GM23338 (cell line): ENCODE results near the gene DIP2C. TPM values are rescaled to one million over a fixed set of nuclear protein-coding genes. Genes with fewer than 3 reads are reported as not detected.

Experiments
- NANOG ChIP-seq: IDR thresholded peaks from 2 replicates; pipeline ENCODE4 v1.6.1; 2016; ENCODE audit warnings: antibody characterized with exemption, borderline replicate concordance
- REST ChIP-seq: IDR thresholded peaks from one replicate; pipeline ENCODE4 v1.6.1; 2018; ENCODE audit warnings: antibody characterized with exemption; ENCODE audit not compliant: unreplicated experiment
- polyA plus RNA-seq: library from polyadenylated mRNA; unstranded; fragments of >200 nt; fragmentation: Nextera tagmentation; extraction: Ambion mirVana; gene quantifications from 2 replicates; pipeline ENCODE4 v1.2.1, GENCODE V29; 2016
- total RNA-seq: library from RNA; depleted of rRNA; stranded (reverse); fragments of >200 nt; shearing (Covaris generic); gene quantifications from 2 replicates; pipeline ENCODE4 v1.2.3, GENCODE V29; 2014
- TF ChIP-seq, protein P1 (sequence below): fragments of 250-450 bp; sonication (Bioruptor Pico); IDR thresholded peaks from 2 replicates; pipeline ENCODE4 v1.5.0; 2020; ENCODE audit warnings: mild to moderate bottlenecking, moderate library complexity
- TF ChIP-seq, protein P2 (sequence below), 2 experiments: fragments of 200-600 bp in 1 of 2; sonication (generic) in 1 of 2; conservative IDR thresholded peaks; 2 replicates each; pipeline versions ENCODE4 v1.5.1 to v1.6.1; 2016 to 2017; ENCODE audit warnings: antibody characterized with exemption in 2 of 2, low read depth in 2 of 2, mild to moderate bottlenecking in 2 of 2, moderate library complexity in 1 of 2

DIP2C gene
- total and polyA plus RNA-seq, 2 experiments from 2014 or later = 5.1 to 7.7 TPM

DNA sequence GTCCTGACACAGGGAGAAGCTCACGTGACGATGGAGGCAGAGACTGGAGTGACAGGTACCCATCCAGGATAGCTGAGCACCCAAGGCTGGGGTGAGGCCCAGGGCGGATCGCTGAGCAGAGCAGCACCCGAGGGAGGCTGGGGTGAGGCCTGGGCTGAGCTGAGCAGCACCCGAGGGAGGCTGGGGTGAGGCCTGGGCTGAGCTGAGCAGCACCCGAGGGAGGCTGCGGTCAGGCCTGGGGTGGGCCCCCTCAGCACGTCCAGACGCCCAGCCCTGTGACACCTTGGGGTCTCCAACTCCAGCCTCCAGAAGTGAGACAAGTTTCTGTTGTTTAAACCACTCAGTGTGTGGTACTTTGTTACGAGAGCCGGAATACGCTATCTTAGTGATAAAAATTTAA, 318.0 kb downstream of the DIP2C start (continued):
- TF ChIP-seq, protein P1, sequence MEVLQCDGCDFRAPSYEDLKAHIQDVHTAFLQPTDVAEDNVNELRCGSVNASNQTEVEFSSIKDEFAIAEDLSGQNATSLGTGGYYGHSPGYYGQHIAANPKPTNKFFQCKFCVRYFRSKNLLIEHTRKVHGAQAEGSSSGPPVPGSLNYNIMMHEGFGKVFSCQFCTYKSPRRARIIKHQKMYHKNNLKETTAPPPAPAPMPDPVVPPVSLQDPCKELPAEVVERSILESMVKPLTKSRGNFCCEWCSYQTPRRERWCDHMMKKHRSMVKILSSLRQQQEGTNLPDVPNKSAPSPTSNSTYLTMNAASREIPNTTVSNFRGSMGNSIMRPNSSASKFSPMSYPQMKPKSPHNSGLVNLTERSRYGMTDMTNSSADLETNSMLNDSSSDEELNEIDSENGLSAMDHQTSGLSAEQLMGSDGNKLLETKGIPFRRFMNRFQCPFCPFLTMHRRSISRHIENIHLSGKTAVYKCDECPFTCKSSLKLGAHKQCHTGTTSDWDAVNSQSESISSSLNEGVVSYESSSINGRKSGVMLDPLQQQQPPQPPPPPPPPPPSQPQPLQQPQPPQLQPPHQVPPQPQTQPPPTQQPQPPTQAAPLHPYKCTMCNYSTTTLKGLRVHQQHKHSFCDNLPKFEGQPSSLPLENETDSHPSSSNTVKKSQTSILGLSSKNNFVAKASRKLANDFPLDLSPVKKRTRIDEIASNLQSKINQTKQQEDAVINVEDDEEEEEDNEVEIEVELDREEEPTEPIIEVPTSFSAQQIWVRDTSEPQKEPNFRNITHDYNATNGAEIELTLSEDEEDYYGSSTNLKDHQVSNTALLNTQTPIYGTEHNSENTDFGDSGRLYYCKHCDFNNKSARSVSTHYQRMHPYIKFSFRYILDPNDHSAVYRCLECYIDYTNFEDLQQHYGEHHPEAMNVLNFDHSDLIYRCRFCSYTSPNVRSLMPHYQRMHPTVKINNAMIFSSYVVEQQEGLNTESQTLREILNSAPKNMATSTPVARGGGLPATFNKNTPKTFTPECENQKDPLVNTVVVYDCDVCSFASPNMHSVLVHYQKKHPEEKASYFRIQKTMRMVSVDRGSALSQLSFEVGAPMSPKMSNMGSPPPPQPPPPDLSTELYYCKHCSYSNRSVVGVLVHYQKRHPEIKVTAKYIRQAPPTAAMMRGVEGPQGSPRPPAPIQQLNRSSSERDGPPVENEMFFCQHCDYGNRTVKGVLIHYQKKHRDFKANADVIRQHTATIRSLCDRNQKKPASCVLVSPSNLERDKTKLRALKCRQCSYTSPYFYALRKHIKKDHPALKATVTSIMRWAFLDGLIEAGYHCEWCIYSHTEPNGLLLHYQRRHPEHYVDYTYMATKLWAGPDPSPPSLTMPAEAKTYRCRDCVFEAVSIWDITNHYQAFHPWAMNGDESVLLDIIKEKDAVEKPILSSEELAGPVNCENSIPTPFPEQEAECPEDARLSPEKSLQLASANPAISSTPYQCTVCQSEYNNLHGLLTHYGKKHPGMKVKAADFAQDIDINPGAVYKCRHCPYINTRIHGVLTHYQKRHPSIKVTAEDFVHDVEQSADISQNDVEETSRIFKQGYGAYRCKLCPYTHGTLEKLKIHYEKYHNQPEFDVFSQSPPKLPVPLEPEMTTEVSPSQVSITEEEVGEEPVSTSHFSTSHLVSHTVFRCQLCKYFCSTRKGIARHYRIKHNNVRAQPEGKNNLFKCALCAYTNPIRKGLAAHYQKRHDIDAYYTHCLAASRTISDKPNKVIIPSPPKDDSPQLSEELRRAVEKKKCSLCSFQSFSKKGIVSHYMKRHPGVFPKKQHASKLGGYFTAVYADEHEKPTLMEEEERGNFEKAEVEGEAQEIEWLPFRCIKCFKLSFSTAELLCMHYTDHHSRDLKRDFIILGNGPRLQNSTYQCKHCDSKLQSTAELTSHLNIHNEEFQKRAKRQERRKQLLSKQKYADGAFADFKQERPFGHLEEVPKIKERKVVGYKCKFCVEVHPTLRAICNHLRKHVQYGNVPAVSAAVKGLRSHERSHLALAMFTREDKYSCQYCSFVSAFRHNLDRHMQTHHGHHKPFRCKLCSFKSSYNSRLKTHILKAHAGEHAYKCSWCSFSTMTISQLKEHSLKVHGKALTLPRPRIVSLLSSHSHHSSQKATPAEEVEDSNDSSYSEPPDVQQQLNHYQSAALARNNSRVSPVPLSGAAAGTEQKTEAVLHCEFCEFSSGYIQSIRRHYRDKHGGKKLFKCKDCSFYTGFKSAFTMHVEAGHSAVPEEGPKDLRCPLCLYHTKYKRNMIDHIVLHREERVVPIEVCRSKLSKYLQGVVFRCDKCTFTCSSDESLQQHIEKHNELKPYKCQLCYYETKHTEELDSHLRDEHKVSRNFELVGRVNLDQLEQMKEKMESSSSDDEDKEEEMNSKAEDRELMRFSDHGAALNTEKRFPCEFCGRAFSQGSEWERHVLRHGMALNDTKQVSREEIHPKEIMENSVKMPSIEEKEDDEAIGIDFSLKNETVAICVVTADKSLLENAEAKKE = no peak
- TF ChIP-seq REST (no peak), NANOG (no peak)
- TF ChIP-seq, protein P2, sequence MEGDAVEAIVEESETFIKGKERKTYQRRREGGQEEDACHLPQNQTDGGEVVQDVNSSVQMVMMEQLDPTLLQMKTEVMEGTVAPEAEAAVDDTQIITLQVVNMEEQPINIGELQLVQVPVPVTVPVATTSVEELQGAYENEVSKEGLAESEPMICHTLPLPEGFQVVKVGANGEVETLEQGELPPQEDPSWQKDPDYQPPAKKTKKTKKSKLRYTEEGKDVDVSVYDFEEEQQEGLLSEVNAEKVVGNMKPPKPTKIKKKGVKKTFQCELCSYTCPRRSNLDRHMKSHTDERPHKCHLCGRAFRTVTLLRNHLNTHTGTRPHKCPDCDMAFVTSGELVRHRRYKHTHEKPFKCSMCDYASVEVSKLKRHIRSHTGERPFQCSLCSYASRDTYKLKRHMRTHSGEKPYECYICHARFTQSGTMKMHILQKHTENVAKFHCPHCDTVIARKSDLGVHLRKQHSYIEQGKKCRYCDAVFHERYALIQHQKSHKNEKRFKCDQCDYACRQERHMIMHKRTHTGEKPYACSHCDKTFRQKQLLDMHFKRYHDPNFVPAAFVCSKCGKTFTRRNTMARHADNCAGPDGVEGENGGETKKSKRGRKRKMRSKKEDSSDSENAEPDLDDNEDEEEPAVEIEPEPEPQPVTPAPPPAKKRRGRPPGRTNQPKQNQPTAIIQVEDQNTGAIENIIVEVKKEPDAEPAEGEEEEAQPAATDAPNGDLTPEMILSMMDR (conservative IDR thresholded peaks at IDR 0.05; ENCODE audit: low read depth in 2 of 2) = no peak
